K562 (cell line): ENCODE results near the gene LSM4. TPM values are rescaled to one million over a fixed set of nuclear protein-coding genes. Genes with fewer than 3 reads are reported as not detected.
A peak's percentile ranks its signal among the peaks of the same experiment; 100 is the strongest.

Experiments
- EP300 ChIP-seq: IDR thresholded peaks from 2 replicates; pipeline ENCODE4 v1.6.1; 2012; ENCODE audit warnings: low read length, improper control_type of control experiment
- GATAD2B ChIP-seq: fragments of 450-650 bp; IDR thresholded peaks from 2 replicates; pipeline ENCODE4 v1.6.1; 2017; ENCODE audit warnings: mild to moderate bottlenecking, borderline replicate concordance
- HNRNPLL ChIP-seq: fragments of 200-400 bp; formaldehyde crosslinking; IDR thresholded peaks from 2 replicates; pipeline ENCODE4 v1.6.1; 2017; ENCODE audit warnings: low read length, low read depth, mild to moderate bottlenecking; ENCODE audit not compliant: poor library complexity, severe bottlenecking
- PRPF4 ChIP-seq: fragments of 200-400 bp; formaldehyde crosslinking; IDR thresholded peaks from one replicate; pipeline ENCODE4 v1.6.1; 2017; ENCODE audit warnings: low read length, low read depth, mild to moderate bottlenecking; ENCODE audit not compliant: insufficient read depth, poor library complexity, severe bottlenecking
- polyA plus RNA-seq, 8 experiments: library from polyadenylated mRNA; depleted of rRNA in 4 of 8; stranded (reverse) in 5 of 8; unstranded in 3 of 8; fragments of >200 nt; fragmentation: Nextera tagmentation in 2 of 8; fragmentation: Illumina TruSeq in 1 of 8; extraction: Ambion mirVana in 2 of 8; extraction: Trizol in 1 of 8; gene quantifications; 2 replicates each; pipeline versions ENCODE4 v1.2.1 to v1.2.3, GENCODE V29; 2011 to 2014; ENCODE audit warnings: inconsistent platforms in 1 of 8, missing spikeins in 1 of 8
- total RNA-seq, 7 experiments: library from RNA; depleted of rRNA in 6 of 7; stranded (reverse); fragments of >200 nt in 6 of 7; fragmentation: Illumina TruSeq in 2 of 7; extraction: Trizol in 2 of 7; gene quantifications; 2 replicates each; pipeline versions ENCODE4 v1.2.1 to v1.2.3, GENCODE V29; 2011 to 2021; ENCODE audit warnings: low replicate concordance in 1 of 7
- TF ChIP-seq, protein P1 (sequence below): sonication (generic); formaldehyde crosslinking; IDR thresholded peaks from 2 replicates; pipeline ENCODE4 v1.8.1; 2023; ENCODE audit warnings: mild to moderate bottlenecking, missing genetic modification reagents
- TF ChIP-seq, protein P2 (sequence below), 2 experiments: fragments of 250-450 bp in 1 of 2; fragments of 450-650 bp in 1 of 2; sonication (Bioruptor Pico) in 1 of 2; IDR thresholded peaks; 2 replicates each; pipeline versions ENCODE4 v1.6.1 to v1.8.0; 2016 to 2021; ENCODE audit warnings: mild to moderate bottlenecking in 2 of 2, moderate library complexity in 2 of 2, missing compliant biosample characterization in 1 of 2, missing genetic modification characterization in 1 of 2
- TF ChIP-seq, protein P3 (sequence below), 2 experiments: fragments of 450-650 bp; IDR thresholded peaks; 2 replicates each; pipeline ENCODE4 v1.6.1; 2016; ENCODE audit warnings: mild to moderate bottlenecking in 2 of 2, borderline replicate concordance in 1 of 2, low read depth in 1 of 2, moderate library complexity in 1 of 2

The LSM4 gene
- total and polyA plus RNA-seq, 9 of the 15 experiments (the other 6 are each of a cell fraction or from before 2014, with no cell fraction given), result 11.9 to 763 (median 202) TPM

DNA sequence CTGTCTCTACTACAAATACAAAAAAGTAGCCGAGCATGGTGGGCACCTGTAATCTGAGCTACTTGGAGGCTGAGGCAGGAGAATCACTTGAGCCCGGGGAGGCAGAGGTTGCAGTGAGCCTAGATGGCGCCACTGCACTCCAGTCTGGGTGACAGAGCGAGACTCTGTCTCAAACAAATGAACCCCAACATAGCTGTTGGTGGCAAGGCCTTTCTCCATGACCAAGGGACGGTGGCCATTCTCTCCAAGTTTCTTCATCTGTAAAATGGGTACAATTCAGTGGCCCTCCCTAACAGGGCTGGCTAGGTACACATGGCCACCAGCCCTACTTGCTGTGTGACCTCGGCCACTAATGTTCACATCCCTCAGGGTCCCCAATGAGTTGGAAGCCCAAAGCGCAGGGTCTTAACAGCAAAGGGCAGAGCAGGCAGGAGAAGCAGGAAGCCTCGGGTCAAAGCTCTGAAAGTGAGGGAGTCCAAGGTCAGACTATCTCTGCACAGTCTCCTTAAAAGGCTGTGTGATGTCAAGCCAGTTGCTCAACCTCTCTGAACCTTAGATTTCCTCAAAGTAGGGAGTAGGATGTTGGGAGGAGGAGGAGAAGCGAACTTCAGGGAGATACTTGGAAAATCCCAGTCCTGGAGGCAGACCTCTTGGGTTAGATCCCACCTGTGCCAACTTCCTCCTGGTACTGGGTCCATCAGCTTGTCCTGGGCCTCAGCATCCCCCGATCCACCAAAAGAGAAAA, 44.2 kb downstream of the LSM4 start (continued):
- TF ChIP-seq, protein P1, sequence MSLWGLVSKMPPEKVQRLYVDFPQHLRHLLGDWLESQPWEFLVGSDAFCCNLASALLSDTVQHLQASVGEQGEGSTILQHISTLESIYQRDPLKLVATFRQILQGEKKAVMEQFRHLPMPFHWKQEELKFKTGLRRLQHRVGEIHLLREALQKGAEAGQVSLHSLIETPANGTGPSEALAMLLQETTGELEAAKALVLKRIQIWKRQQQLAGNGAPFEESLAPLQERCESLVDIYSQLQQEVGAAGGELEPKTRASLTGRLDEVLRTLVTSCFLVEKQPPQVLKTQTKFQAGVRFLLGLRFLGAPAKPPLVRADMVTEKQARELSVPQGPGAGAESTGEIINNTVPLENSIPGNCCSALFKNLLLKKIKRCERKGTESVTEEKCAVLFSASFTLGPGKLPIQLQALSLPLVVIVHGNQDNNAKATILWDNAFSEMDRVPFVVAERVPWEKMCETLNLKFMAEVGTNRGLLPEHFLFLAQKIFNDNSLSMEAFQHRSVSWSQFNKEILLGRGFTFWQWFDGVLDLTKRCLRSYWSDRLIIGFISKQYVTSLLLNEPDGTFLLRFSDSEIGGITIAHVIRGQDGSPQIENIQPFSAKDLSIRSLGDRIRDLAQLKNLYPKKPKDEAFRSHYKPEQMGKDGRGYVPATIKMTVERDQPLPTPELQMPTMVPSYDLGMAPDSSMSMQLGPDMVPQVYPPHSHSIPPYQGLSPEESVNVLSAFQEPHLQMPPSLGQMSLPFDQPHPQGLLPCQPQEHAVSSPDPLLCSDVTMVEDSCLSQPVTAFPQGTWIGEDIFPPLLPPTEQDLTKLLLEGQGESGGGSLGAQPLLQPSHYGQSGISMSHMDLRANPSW (CRISPR knock-in tag), result peak; percentile 22; the same call in 1 of the 2 replicates
- TF ChIP-seq HNRNPLL (no peak), GATAD2B (no peak), EP300 (no peak), PRPF4 (no peak)
- TF ChIP-seq, protein P2, sequence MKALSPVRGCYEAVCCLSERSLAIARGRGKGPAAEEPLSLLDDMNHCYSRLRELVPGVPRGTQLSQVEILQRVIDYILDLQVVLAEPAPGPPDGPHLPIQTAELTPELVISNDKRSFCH (CRISPR knock-in tag; IDR thresholded peaks at IDR 0.05), result no peak
- TF ChIP-seq, protein P2 (tag; IDR thresholded peaks at IDR 0.05), result no peak
- TF ChIP-seq, protein P3, sequence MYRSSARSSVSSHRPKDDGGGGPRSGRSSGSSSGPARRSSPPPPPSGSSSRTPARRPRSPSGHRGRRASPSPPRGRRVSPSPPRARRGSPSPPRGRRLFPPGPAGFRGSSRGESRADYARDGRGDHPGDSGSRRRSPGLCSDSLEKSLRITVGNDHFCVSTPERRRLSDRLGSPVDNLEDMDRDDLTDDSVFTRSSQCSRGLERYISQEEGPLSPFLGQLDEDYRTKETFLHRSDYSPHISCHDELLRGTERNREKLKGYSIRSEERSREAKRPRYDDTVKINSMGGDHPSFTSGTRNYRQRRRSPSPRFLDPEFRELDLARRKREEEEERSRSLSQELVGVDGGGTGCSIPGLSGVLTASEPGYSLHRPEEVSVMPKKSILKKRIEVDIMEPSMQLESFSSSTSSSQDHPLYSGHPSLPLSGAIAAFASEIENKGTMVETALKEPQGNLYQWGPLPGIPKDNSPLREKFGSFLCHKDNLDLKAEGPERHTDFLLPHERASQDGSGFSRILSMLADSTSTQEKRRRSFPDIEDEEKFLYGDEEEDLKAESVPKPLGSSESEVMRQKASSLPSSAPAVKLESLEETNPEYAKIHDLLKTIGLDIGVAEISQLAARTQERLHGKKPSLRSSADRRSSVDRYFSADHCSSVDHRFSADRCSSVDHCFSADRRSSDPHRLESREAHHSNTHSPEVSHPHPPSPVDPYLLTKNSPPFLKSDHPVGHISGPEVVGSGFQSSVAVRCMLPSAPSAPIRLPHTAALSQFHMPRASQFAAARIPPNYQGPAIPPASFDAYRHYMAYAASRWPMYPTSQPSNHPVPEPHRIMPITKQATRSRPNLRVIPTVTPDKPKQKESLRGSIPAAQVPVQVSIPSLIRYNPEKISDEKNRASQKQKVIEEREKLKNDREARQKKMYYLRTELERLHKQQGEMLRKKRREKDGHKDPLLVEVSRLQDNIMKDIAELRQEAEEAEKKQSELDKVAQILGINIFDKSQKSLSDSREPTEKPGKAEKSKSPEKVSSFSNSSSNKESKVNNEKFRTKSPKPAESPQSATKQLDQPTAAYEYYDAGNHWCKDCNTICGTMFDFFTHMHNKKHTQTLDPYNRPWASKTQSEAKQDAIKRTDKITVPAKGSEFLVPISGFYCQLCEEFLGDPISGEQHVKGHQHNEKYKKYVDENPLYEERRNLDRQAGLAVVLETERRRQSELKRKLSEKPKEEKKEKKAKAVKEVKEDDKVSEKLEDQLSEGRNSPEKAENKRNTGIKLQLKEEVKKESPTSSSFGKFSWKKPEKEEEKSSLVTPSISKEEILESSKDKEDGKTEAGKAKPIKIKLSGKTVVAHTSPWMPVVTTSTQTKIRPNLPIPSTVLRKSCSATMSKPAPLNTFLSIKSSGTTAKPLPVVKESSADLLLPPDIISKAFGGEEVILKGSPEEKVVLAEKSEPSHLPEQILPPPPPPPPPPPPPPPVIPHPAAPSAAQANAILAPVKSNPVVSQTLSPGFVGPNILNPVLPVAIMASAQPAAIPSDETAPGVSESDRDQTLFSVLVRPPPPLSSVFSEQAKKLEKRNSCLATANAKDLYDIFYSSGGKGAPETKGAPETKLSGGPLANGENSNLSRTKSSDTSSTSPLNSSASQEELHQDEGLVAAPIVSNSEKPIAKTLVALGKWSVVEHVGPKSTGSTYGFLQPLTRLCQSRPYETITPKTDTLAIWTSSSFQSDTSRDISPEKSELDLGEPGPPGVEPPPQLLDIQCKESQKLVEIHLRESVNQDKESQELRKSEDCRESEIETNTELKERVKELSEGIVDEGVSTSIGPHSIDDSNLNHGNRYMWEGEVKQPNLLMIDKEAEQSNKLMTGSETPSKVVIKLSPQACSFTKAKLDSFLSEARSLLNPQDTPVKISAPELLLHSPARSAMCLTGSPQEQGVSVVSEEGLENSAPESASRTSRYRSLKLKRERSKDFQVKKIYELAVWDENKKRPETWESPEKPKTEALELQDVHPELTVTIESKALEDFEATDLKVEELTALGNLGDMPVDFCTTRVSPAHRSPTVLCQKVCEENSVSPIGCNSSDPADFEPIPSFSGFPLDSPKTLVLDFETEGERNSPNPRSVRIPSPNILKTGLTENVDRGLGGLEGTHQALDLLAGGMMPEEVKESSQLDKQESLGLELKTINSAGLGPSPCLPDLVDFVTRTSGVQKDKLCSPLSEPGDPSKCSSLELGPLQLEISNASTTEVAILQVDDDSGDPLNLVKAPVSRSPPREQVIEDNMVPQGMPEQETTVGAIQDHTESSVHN (IDR thresholded peaks at IDR 0.05; ENCODE audit: borderline replicate concordance in 1 of 2, low read depth in 1 of 2), result no peak
